ENCODE results near the gene COL4A2.

Gene COL4A2

DNA sequence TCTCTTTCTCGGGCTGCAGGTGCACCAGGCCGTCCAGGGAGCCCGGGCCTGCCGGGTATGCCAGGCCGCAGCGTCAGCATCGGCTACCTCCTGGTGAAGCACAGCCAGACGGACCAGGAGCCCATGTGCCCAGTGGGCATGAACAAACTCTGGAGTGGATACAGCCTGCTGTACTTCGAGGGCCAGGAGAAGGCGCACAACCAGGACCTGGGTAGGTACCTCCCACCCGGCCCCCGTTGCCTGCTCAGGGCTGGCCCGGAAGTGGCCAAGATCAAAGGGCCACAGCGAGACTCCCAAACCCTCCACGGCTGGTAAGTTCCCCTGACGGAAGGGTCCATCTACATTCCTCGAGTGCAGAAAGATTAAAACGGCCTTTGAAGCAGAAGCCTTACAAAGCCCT, 199.3 kb downstream of the COL4A2 start:
- in situ Hi-C loops (cut with MboI; ENCODE audit: low pct_unique_long_range_greater_than_20kb, low sequenced_read_pairs), result no loop called here
- DNase-seq, result no peak

- in situ Hi-C loops (cut with MboI; ENCODE audit: low pct_unique_long_range_greater_than_20kb, low sequenced_read_pairs), result no loop called here
- no peak for DNase-seq
These were observed 199.9 kb downstream of the COL4A2 start for GRCh38 chr13:110506859-110507566.

DNA sequence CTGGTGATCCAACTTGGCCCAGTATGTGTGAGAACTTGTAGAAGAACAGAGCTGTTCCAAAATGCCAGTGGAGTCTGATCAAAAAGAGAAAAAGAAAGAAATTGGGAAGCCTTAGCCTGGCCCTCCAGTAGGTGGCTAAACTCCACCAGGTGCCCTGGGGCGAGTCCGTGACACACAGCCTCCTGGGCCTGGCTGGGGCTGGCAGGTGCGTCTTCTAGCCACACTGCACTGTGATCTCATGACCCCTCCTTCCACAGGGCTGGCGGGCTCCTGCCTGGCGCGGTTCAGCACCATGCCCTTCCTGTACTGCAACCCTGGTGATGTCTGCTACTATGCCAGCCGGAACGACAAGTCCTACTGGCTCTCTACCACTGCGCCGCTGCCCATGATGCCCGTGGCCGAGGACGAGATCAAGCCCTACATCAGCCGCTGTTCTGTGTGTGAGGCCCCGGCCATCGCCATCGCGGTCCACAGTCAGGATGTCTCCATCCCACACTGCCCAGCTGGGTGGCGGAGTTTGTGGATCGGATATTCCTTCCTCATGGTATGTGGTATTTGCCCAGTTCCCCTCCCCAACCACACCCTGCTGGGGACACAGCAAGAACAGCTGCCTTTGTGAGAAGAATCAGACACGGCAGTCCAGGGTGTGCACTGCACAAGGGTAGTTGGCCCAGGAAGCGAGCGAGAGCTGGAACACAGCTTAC, 200.7 kb downstream of the COL4A2 start:
- in situ Hi-C loops (cut with MboI; ENCODE audit: low pct_unique_long_range_greater_than_20kb, low sequenced_read_pairs), result no loop called here
- DNase-seq, result no peak

GRCh38 chr13:110509478-110509926, 202.4 kb downstream of the COL4A2 start:
- in situ Hi-C loops (cut with MboI; ENCODE audit: low pct_unique_long_range_greater_than_20kb, low sequenced_read_pairs), result no loop called here
- no peak for DNase-seq

DNA sequence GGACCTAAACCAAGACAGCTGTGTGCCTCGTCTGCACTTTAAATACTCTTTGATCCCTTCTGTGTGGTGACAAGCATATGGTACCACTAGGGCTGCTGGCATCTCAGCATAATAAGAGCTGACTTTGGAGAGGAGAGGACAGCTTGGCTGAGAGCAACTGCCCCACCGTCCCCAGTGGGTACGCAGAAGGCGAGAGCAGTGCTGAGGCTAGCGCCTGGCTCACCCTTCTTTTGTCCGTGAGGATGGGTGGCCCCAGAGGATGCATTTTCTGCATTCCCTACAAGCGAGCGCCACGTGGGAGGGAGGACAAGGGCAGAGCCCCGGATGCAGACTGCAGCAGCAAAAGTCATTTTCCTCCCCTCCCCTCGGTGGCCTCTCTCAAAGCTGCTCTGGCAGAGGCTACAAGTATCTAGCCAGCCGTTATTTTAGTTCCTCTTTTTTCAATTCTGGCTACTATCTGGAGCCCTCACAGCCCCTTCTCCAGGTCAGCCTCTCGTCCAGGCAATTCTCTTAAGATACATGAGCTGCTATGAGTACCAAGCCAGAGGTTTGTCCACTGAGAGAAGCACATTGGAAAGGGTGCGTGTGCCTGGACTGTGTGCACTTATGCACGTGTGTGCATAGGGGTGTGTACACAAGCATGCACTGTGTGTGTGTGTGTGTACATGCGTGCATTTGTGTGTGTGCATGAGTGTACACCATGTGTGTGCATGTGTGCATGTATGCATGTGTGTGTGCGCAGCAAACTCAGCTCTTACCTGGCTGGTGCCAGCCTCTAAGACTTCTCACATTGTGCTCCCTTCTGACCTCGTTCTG, 203.1 kb downstream of the COL4A2 start:
- in situ Hi-C loops (cut with MboI; ENCODE audit: low pct_unique_long_range_greater_than_20kb, low sequenced_read_pairs), result no loop called here
- peak; percentile 83 for DNase-seq

DNA sequence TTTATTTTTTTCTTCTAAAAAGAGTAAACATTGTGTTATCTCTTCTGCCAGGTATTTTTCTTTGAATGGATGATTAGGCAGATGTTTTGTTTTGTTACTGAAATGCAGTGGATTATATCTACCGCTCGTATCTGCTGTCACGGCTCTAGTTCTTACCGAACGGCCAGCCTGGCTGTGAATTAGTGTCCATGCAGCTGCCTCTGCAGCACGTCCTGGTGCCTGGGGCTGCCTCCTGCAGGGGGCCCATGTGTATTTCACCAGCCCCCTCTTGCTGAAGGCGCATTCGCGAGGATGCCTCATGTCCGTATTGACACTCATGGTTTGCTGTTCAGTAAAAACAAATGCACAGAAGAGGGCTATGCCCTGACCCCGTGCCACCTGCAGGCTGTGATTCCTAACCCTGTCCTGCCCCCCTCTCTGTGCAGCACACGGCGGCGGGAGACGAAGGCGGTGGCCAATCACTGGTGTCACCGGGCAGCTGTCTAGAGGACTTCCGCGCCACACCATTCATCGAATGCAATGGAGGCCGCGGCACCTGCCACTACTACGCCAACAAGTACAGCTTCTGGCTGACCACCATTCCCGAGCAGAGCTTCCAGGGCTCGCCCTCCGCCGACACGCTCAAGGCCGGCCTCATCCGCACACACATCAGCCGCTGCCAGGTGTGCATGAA, 204.6 kb downstream of the COL4A2 start:
- in situ Hi-C loops (cut with MboI; ENCODE audit: low pct_unique_long_range_greater_than_20kb, low sequenced_read_pairs), result no loop called here
- DNase-seq, result no peak

GRCh38 chr13:110512198-110512740, 205.2 kb downstream of the COL4A2 start:
- no peak for DNase-seq
- in situ Hi-C loops (cut with MboI; ENCODE audit: low pct_unique_long_range_greater_than_20kb, low sequenced_read_pairs), result no loop called here

DNA sequence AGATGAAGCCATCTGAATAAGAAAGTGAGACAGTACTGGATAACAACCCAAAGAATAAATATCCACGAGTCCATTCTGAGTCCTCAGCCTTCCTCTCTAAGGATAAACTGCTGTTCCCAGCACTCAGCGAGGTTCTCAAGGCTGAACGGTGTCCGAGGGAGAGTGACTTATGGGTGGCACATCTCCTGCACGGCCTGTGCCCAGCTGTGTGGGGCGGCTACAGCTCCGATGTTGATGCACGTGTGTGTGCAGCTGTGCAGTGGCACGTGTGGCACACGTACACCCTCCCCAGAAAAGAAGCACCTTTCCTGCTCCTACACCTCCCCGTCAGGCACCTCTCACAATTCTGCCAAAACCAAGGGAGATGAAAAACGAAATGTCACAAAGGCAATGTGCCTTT, 209.4 kb downstream of the COL4A2 start:
- no peak for DNase-seq
- in situ Hi-C loops (cut with MboI; ENCODE audit: low pct_unique_long_range_greater_than_20kb, low sequenced_read_pairs), result no loop called here

DNA sequence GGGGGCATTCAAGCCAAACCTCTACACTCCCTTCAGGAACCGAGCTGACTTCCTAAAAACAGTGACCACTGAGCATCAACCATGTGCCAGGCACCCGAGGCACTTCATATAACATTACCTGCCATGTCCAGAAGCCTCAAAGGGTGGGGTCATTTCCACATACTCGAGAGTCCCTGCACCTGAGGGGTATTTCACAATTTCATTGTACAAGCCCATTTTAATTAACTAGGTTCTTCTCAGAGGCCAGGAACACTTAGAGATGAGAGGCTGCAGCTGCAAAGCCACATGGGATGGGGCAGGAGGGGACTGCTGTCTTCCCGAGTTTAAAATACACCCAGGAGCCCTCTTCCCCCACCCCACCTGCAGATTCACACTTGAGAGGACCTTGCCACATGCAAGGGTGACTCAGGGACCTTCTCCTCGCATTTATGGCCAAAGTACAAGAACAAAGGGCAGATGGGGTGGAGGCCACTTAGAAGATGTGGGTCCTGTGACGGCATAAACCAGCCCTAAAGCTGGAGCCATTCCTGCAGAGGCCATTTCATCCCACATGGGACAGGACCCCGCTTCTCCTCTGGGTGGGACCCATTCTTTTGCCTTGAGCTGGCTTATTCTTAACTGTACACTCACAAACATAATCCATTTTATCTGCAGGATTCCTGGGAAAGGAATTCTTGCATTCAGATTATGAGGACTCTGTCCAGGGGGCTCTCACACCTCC, 210.6 kb downstream of the COL4A2 start:
- in situ Hi-C loops (cut with MboI; ENCODE audit: low pct_unique_long_range_greater_than_20kb, low sequenced_read_pairs), result no loop called here
- no peak for DNase-seq

DNA sequence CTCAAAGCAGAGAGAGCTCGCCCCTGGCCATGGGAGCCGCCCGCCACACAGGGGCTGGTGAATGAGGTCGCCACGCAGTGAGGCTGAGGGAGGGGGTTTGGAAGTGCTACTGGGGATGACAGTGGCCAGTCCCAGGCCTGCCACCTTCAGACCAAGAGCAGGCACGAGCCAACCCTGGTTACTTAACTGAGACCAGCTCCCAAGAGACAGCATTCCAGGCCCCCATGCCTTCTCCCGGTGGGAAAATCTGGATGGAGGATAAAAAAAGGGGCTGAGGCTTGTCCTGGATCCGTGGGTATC, 211.1 kb downstream of the COL4A2 start:
- no peak for DNase-seq
- in situ Hi-C loops (cut with MboI; ENCODE audit: low pct_unique_long_range_greater_than_20kb, low sequenced_read_pairs), result no loop called here

- in situ Hi-C loops (cut with MboI; ENCODE audit: low pct_unique_long_range_greater_than_20kb, low sequenced_read_pairs), result no loop called here
- DNase-seq, result no peak
These were observed 211.5 kb downstream of the COL4A2 start for GRCh38 chr13:110518571-110518970.

- no peak for DNase-seq
- in situ Hi-C loops (cut with MboI; ENCODE audit: low pct_unique_long_range_greater_than_20kb, low sequenced_read_pairs), result no loop called here
These were observed 212.0 kb downstream of the COL4A2 start for GRCh38 chr13:110519046-110519445.

- in situ Hi-C loops (cut with MboI; ENCODE audit: low pct_unique_long_range_greater_than_20kb, low sequenced_read_pairs), result no loop called here
- DNase-seq, result no peak
These were observed 212.4 kb downstream of the COL4A2 start for GRCh38 chr13:110519506-110519905.

GRCh38 chr13:110520431-110521295, 213.6 kb downstream of the COL4A2 start:
- in situ Hi-C loops (cut with MboI; ENCODE audit: low pct_unique_long_range_greater_than_20kb, low sequenced_read_pairs), result no loop called here
- peak; percentile 26 for DNase-seq

DNA sequence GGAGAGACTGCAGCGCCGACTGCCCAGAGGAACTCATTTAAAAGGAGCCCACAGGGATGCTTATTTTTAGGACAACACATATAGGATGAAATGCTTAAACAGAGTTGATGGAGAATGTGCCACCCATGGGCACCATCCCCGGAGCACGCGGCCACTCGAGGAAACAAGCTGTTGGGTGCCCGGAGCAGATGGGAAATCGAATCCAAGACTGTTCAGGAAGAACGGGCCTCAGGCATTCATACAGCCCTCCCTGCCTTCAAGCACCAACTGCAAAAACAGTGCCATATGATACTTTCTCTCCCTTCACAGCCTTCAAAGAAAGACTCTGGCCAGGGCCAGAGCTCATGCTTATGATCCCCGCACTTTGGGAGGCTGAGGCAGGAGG, 214.2 kb downstream of the COL4A2 start:
- no peak for DNase-seq
- in situ Hi-C loops (cut with MboI; ENCODE audit: low pct_unique_long_range_greater_than_20kb, low sequenced_read_pairs), result no loop called here

DNA sequence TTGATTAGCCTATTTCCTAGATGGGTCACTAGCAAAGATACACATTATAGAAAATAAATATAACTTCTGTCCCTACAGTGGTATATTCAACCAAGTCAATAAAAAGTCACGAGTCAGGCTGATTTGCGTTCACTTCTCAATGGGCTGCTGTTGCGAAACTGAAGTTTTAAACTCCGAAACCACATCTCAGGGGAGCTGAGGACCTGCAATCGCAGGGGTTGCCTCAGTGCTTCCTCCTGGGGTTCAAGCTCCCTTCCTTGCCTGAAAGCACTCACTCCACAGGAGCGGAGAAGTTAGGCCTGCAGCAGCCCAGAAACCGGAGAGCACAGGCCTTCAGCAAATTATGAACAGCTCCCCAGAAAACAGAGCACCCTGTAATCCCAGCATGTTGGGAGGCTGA, 214.9 kb downstream of the COL4A2 start:
- DNase-seq, result peak; percentile 43
- in situ Hi-C loops (cut with MboI; ENCODE audit: low pct_unique_long_range_greater_than_20kb, low sequenced_read_pairs), result no loop called here

- in situ Hi-C loops (cut with MboI; ENCODE audit: low pct_unique_long_range_greater_than_20kb, low sequenced_read_pairs), result no loop called here
- DNase-seq, result no peak
These were observed 215.6 kb downstream of the COL4A2 start for GRCh38 chr13:110522721-110523120.

DNA sequence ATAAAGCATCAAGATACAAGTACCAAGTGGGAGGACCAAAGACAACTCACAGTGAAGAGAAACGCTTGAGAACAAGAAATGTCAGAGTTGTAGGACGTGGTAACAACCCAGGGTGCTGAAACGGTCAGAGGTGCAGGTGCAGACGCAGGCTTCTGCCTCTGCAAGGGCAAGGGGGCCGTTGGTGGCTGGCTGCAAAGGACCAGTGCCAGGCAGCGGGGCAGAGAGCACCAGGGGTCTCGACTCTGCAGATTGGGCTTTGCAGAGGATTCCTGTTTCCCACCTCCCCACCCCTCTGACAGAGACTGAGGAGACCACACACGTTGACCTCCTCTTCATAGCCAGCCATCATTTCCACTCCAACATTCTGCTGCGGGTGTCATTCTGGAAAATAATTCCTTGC, 216.1 kb downstream of the COL4A2 start:
- DNase-seq, result no peak
- in situ Hi-C loops (cut with MboI; ENCODE audit: low pct_unique_long_range_greater_than_20kb, low sequenced_read_pairs), result no loop called here

Data from KBM-7 (cell line).